ENCODE measurements around the gene DPP6.

DNA sequence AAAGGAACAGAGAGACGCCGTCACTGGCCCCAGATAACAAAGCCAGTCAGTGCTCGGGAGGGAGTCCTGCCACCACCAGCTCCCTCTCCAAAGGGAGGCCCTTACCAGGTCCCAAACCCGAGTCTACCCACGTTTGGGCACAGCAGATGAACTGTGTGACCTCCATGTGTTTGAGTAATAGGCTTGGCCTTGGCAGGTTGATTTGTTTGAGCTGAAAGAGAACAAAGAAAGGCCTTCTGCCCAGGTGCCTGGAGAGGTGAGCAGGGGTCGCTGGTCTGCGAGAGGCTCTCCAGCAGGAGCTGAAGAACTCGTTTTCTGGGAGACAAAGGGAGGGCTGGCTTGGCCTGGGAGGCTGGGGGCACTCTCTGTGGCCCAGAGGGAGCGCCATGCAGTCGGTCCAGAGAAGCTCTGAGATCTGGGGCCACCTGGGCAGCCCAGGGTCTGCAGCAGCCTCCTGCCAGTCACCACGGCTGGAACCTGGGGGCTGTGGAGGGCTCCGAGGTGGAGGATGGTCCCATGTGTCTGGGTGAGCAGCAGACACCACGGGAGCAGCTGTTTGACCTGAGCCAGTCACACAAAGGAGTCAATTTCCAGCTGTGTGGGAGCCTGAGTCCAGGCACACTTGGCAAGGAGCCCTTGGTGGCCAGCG is 851.0 kb downstream of the DPP6 start:
- TF ChIP-seq EP300 (IDR thresholded peaks at IDR 0.05; ENCODE audit: low read depth) (no peak), POLR2A (IDR thresholded peaks at IDR 0.05) (no peak)
- TF ChIP-seq, protein P1, sequence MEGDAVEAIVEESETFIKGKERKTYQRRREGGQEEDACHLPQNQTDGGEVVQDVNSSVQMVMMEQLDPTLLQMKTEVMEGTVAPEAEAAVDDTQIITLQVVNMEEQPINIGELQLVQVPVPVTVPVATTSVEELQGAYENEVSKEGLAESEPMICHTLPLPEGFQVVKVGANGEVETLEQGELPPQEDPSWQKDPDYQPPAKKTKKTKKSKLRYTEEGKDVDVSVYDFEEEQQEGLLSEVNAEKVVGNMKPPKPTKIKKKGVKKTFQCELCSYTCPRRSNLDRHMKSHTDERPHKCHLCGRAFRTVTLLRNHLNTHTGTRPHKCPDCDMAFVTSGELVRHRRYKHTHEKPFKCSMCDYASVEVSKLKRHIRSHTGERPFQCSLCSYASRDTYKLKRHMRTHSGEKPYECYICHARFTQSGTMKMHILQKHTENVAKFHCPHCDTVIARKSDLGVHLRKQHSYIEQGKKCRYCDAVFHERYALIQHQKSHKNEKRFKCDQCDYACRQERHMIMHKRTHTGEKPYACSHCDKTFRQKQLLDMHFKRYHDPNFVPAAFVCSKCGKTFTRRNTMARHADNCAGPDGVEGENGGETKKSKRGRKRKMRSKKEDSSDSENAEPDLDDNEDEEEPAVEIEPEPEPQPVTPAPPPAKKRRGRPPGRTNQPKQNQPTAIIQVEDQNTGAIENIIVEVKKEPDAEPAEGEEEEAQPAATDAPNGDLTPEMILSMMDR (IDR thresholded peaks at IDR 0.05) = no peak

Measured in transverse colon (tissue), 3 donors.